ENCODE results near the gene ZNF423. TPM values are rescaled to one million over a fixed set of nuclear protein-coding genes. Genes with fewer than 3 reads are reported as not detected.

Gene ZNF423
- total and polyA plus RNA-seq, 2 of the 13 experiments (the other 11 are each of a cell fraction or from before 2014, with no cell fraction given) = 0.07 to 0.31 TPM

DNA sequence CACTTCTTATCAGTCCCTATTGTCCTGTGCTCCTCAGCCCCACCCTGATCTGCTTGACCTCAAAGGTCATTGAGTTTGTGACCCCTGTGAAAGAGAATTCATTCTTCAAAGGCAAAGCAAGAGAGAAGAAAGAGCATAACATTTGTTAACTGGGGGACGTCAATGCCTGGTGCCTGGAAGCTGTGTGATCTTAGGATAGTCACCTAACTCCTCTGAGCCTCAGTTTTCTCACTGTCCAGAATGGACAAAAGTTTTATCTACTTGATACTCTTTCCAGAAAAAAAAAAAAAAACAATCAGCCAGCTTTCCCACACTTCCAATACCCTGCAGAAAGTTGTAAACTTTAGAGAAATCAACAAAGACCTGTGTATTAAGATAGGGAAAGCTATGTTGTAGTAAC lies 309.2 kb downstream of the ZNF423 start:
- Histone ChIP-seq H4K20me1 (ENCODE audit: insufficient read depth, low read length) (no peaks in the 10 kb centered on the region), H3K4me1 (ENCODE audit: insufficient read depth, low read length) (no peaks in the 10 kb centered on the region), H3K4me3 (replicated peaks in 1 of 3; ENCODE audit: insufficient read depth in 1 of 3, low read depth in 2 of 3, low read length in 3 of 3) (no peak overlapping the region), H3K36me3 (replicated peaks in 1 of 2; ENCODE audit: control insufficient read depth in 1 of 2, insufficient read depth in 2 of 2, low read length in 2 of 2) (no peaks in the 10 kb centered on the region), H3K79me2 (ENCODE audit: insufficient read depth, low read length) (no peaks in the 10 kb centered on the region), H3K27ac (ENCODE audit: extremely low read length, insufficient read depth, low read length) (no peak overlapping the region), H3K4me2 (ENCODE audit: low read depth, low read length) (no peak overlapping the region), H3K27me3 (ENCODE audit: control insufficient read depth in 1 of 2, insufficient read depth in 2 of 2, low read length in 2 of 2) (peaks cover 2 to 14% of the 10 kb centered on the region in 2 experiments; a peak in 2 of 5 replicates), H2AFZ (ENCODE audit: low read length) (no peak overlapping the region), H3K9me3 (ENCODE audit: low read length) (no peaks in the 10 kb centered on the region), H3K9ac (ENCODE audit: insufficient read depth, low read depth, low read length) (no peak overlapping the region)
- ChIA-PET POLR2A (no interaction called here), CTCF (ENCODE audit: low intra/inter-chr PET ratio, low total read pairs) (no interaction called here)
- TF ChIP-seq, protein P1, sequence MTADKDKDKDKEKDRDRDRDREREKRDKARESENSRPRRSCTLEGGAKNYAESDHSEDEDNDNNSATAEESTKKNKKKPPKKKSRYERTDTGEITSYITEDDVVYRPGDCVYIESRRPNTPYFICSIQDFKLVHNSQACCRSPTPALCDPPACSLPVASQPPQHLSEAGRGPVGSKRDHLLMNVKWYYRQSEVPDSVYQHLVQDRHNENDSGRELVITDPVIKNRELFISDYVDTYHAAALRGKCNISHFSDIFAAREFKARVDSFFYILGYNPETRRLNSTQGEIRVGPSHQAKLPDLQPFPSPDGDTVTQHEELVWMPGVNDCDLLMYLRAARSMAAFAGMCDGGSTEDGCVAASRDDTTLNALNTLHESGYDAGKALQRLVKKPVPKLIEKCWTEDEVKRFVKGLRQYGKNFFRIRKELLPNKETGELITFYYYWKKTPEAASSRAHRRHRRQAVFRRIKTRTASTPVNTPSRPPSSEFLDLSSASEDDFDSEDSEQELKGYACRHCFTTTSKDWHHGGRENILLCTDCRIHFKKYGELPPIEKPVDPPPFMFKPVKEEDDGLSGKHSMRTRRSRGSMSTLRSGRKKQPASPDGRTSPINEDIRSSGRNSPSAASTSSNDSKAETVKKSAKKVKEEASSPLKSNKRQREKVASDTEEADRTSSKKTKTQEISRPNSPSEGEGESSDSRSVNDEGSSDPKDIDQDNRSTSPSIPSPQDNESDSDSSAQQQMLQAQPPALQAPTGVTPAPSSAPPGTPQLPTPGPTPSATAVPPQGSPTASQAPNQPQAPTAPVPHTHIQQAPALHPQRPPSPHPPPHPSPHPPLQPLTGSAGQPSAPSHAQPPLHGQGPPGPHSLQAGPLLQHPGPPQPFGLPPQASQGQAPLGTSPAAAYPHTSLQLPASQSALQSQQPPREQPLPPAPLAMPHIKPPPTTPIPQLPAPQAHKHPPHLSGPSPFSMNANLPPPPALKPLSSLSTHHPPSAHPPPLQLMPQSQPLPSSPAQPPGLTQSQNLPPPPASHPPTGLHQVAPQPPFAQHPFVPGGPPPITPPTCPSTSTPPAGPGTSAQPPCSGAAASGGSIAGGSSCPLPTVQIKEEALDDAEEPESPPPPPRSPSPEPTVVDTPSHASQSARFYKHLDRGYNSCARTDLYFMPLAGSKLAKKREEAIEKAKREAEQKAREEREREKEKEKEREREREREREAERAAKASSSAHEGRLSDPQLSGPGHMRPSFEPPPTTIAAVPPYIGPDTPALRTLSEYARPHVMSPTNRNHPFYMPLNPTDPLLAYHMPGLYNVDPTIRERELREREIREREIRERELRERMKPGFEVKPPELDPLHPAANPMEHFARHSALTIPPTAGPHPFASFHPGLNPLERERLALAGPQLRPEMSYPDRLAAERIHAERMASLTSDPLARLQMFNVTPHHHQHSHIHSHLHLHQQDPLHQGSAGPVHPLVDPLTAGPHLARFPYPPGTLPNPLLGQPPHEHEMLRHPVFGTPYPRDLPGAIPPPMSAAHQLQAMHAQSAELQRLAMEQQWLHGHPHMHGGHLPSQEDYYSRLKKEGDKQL (CRISPR knock-in tag; IDR thresholded peaks at IDR 0.05; ENCODE audit: low read depth) = no peak
- TF ChIP-seq, protein P2, sequence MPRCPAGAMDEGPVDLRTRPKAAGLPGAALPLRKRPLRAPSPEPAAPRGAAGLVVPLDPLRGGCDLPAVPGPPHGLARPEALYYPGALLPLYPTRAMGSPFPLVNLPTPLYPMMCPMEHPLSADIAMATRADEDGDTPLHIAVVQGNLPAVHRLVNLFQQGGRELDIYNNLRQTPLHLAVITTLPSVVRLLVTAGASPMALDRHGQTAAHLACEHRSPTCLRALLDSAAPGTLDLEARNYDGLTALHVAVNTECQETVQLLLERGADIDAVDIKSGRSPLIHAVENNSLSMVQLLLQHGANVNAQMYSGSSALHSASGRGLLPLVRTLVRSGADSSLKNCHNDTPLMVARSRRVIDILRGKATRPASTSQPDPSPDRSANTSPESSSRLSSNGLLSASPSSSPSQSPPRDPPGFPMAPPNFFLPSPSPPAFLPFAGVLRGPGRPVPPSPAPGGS (CRISPR knock-in tag; IDR thresholded peaks at IDR 0.05) = no peak
- TF ChIP-seq ZNF337 (CRISPR knock-in tag; IDR thresholded peaks at IDR 0.05; ENCODE audit: borderline replicate concordance, low read depth) (no peak), HHEX (CRISPR knock-in tag; IDR thresholded peaks at IDR 0.05) (no peak), RFXANK (CRISPR knock-in tag; IDR thresholded peaks at IDR 0.05) (no peak)
- FAIRE-seq (no peak), DNase-seq (ENCODE audit: low spot score) (no peak), ATAC-seq (no peak)
- BruUV-seq (replicated peaks) = no TSS peak
- in situ Hi-C loops (cut with HindIII; ENCODE audit: extremely low pct_ligation_motif_present, low pct_unique_long_range_greater_than_20kb) (no loop called here), intact Hi-C loops (cut with micrococcal nuclease; ENCODE audit: unreplicated experiment) (no loop called here)
- 0% methylated on average over 1 of the region's 1 CpG for WGBS (ENCODE audit: low lambda C conversion rate)

All from HepG2 (cell line).